ENCODE data around the gene RFNG.

GRCh38 chr17:82018989-82019689 lies 32.5 kb downstream of the RFNG start:
- TF ChIP-seq CTCF (IDR thresholded peaks at IDR 0.05) (no peak), EP300 (IDR thresholded peaks at IDR 0.05) (no peak), POLR2AphosphoS5 (IDR thresholded peaks at IDR 0.05) (no peak)
